Muscle of leg (tissue), 11 donors: ENCODE measurements around the gene FLRT1. TPM values are rescaled to one million over a fixed set of nuclear protein-coding genes. Genes with fewer than 3 reads are reported as not detected.
A peak's percentile ranks its signal among the peaks of the same experiment; 100 is the strongest.

Experiments used
- DNase-seq: peaks from one replicate; pipeline ENCODE4 v3.0.0; 2013
- H3K27ac ChIP-seq: one replicate; pipeline ENCODE4 v1.5.1; 2013; ENCODE audit warnings: mild to moderate bottlenecking, low read length, control low read depth
- H3K27me3 ChIP-seq: one replicate; pipeline ENCODE4 v1.6.1; 2013; ENCODE audit warnings: low read length; ENCODE audit not compliant: control insufficient read depth, insufficient read depth
- H3K36me3 ChIP-seq: one replicate; pipeline ENCODE4 v1.6.1; 2013; ENCODE audit warnings: low read length; ENCODE audit not compliant: control insufficient read depth, insufficient read depth
- H3K4me1 ChIP-seq: one replicate; pipeline ENCODE4 v1.6.1; 2013; ENCODE audit warnings: low read length; ENCODE audit not compliant: control insufficient read depth, insufficient read depth
- H3K4me3 ChIP-seq: one replicate; pipeline ENCODE4 v1.5.1; 2013; ENCODE audit warnings: low read length, control low read depth
- H3K9me3 ChIP-seq: replicated peaks from 2 replicates; pipeline ENCODE4 v1.6.1; 2013; ENCODE audit warnings: low read depth, low read length; ENCODE audit not compliant: control insufficient read depth
- WGBS: methylation state at CpG from one replicate; pipeline ENCODE4 v1.1.5; 2013; ENCODE audit warnings: missing lambda C conversion rate; ENCODE audit not compliant: insufficient coverage; 5-methylcytosine and 5-hydroxymethylcytosine counted together
- polyA plus RNA-seq, 8 donors: library from polyadenylated mRNA; unstranded; fragments of 120-200 nt; gene quantifications; one replicate each; pipeline versions ENCODE4 v1.2.1 to v1.2.3, GENCODE V29; 2013; ENCODE audit warnings: inconsistent platforms in 1 of 8, low replicate concordance in 1 of 8; ENCODE audit not compliant: insufficient read length in 8 of 8, insufficient read depth in 1 of 8
- total RNA-seq: library from RNA; stranded (reverse); fragments of 120-200 nt; gene quantifications from one replicate; pipeline ENCODE4 v1.2.4, GENCODE V29; 2013

The FLRT1 gene
- total and polyA plus RNA-seq, 9 donors, result 1.2 to 6.2 (median 3.0) TPM

GRCh38 chr11:64056861-64057260, 21.1 kb downstream of the FLRT1 start:
- Histone ChIP-seq H3K9me3 (no peaks in the 10 kb centered on the region), H3K36me3 (no peaks in the 10 kb centered on the region), H3K27ac (no peak overlapping the region), H3K4me1 (peaks cover 79% of the 10 kb centered on the region), H3K4me3 (no peak overlapping the region), H3K27me3 (peaks cover 19% of the 10 kb centered on the region)
- no peak for DNase-seq
- 77% methylated on average over 13 of the region's 13 CpGs for WGBS

GRCh38 chr11:64057890-64058289, 22.2 kb downstream of the FLRT1 start:
- Histone ChIP-seq H3K4me3 (no peak overlapping the region), H3K36me3 (no peaks in the 10 kb centered on the region), H3K27me3 (peaks cover 29% of the 10 kb centered on the region), H3K4me1 (peaks cover 77% of the 10 kb centered on the region), H3K9me3 (no peaks in the 10 kb centered on the region), H3K27ac (peak overlapping the region; percentile 52)
- WGBS, result 89% methylated on average over 1 of the region's 10 CpGs
- DNase-seq, result no peak

- H3K27ac ChIP-seq, result peak overlapping the region; percentile 52
These were observed 22.8 kb downstream of the FLRT1 start for GRCh38 chr11:64058494-64058893.

GRCh38 chr11:64059339-64060140, 23.8 kb downstream of the FLRT1 start:
- peaks cover 62% of the 10 kb centered on the region for H3K4me1 ChIP-seq
- no peaks in the 10 kb centered on the region for H3K9me3 ChIP-seq
- WGBS, result 63% methylated on average over 16 of the region's 24 CpGs
- H3K36me3 ChIP-seq, result no peaks in the 10 kb centered on the region
- no peak for DNase-seq
- no peak overlapping the region for H3K4me3 ChIP-seq
- H3K27me3 ChIP-seq, result peaks cover 32% of the 10 kb centered on the region
- no peak overlapping the region for H3K27ac ChIP-seq

More at GRCh38 chr11:64058494-64058893, 22.8 kb downstream of the FLRT1 start:
- Histone ChIP-seq H3K36me3 (no peaks in the 10 kb centered on the region), H3K9me3 (no peaks in the 10 kb centered on the region), H3K4me3 (no peak overlapping the region), H3K27me3 (peaks cover 30% of the 10 kb centered on the region), H3K4me1 (peaks cover 71% of the 10 kb centered on the region)
- DNase-seq, result peak; percentile 81
- 59% methylated on average over 14 of the region's 17 CpGs for WGBS

GRCh38 chr11:64060263-64060860, 24.6 kb downstream of the FLRT1 start:
- Histone ChIP-seq H3K4me1 (peaks cover 53% of the 10 kb centered on the region), H3K27me3 (peaks cover 32% of the 10 kb centered on the region), H3K4me3 (no peak overlapping the region), H3K27ac (no peak overlapping the region), H3K36me3 (no peaks in the 10 kb centered on the region), H3K9me3 (no peaks in the 10 kb centered on the region)
- WGBS, result 20% methylated on average over 35 of the region's 35 CpGs
- DNase-seq, result no peak

GRCh38 chr11:64060861-64061444, 25.2 kb downstream of the FLRT1 start:
- Histone ChIP-seq H3K27ac (no peak overlapping the region), H3K36me3 (no peaks in the 10 kb centered on the region), H3K4me3 (peak overlapping the region; percentile 18), H3K9me3 (no peaks in the 10 kb centered on the region), H3K27me3 (peaks cover 32% of the 10 kb centered on the region), H3K4me1 (peaks cover 48% of the 10 kb centered on the region)
- DNase-seq, result peak; percentile 53
- WGBS, result 9% methylated on average over 16 of the region's 42 CpGs

GRCh38 chr11:64062185-64063039, 26.7 kb downstream of the FLRT1 start:
- Histone ChIP-seq H3K27me3 (peaks cover 35% of the 10 kb centered on the region), H3K36me3 (no peaks in the 10 kb centered on the region), H3K27ac (no peak overlapping the region), H3K4me1 (peaks cover 33% of the 10 kb centered on the region), H3K9me3 (no peaks in the 10 kb centered on the region), H3K4me3 (no peak overlapping the region)
- no peak for DNase-seq
- 83% methylated on average over 15 of the region's 16 CpGs for whole genome bisulfite sequencing

GRCh38 chr11:64063777-64064176, 28.0 kb downstream of the FLRT1 start:
- WGBS, result 79% methylated on average over 8 of the region's 13 CpGs
- peaks cover 35% of the 10 kb centered on the region for H3K27me3 ChIP-seq
- DNase-seq, result no peak
- H3K9me3 ChIP-seq, result no peaks in the 10 kb centered on the region
- H3K36me3 ChIP-seq, result no peaks in the 10 kb centered on the region
- peaks cover 28% of the 10 kb centered on the region for H3K4me1 ChIP-seq
- H3K27ac ChIP-seq, result no peak overlapping the region
- H3K4me3 ChIP-seq, result no peak overlapping the region

- Histone ChIP-seq H3K4me1 (peaks cover 26% of the 10 kb centered on the region), H3K27ac (no peak overlapping the region), H3K36me3 (no peaks in the 10 kb centered on the region), H3K4me3 (no peak overlapping the region), H3K27me3 (peaks cover 35% of the 10 kb centered on the region), H3K9me3 (no peaks in the 10 kb centered on the region)
- 76% methylated on average over 13 of the region's 17 CpGs for WGBS
- DNase-seq, result no peak
These were observed 28.8 kb downstream of the FLRT1 start for GRCh38 chr11:64064374-64065140.
